AG10803 (cell line): ENCODE measurements around the gene EPHX1.
"Not testable (repeated sequence)": the region's sequence is repeated elsewhere in the genome, so short reads cannot be mapped to it uniquely, and the experiment has no call there.

Experiments
- DNase-seq: peaks from one replicate; pipeline ENCODE4 v3.0.0; 2010; ENCODE audit warnings: low read depth
- H3K4me3 ChIP-seq: 2 replicates; pipeline ENCODE4 v1.5.1; 2011; ENCODE audit warnings: mild to moderate bottlenecking, low read length, control low read depth
- TF ChIP-seq, protein P1 (sequence below): conservative IDR thresholded peaks from 2 replicates; pipeline ENCODE4 v1.5.1; 2011; ENCODE audit warnings: mild to moderate bottlenecking, low read length, control low read depth, inconsistent platforms

Gene EPHX1

DNA sequence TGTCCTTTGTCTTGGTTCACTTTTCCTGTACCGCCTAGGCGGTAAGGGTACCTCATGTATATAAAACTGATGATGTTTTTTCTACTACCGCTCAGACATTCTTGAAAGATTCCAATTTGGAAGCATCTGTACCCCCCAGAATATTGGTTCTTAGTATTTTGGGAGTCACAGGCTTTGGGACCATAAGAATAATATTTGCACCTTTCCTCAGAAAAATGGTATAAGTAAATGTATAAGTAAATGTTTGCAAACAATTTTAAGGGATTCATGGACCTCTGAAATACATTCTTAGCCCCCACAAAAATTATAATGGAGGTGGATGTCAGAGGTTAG lies 31.6 kb upstream of the EPHX1 start:
- H3K4me3 ChIP-seq = peak overlapping the region; percentile 86
- TF ChIP-seq, protein P1, sequence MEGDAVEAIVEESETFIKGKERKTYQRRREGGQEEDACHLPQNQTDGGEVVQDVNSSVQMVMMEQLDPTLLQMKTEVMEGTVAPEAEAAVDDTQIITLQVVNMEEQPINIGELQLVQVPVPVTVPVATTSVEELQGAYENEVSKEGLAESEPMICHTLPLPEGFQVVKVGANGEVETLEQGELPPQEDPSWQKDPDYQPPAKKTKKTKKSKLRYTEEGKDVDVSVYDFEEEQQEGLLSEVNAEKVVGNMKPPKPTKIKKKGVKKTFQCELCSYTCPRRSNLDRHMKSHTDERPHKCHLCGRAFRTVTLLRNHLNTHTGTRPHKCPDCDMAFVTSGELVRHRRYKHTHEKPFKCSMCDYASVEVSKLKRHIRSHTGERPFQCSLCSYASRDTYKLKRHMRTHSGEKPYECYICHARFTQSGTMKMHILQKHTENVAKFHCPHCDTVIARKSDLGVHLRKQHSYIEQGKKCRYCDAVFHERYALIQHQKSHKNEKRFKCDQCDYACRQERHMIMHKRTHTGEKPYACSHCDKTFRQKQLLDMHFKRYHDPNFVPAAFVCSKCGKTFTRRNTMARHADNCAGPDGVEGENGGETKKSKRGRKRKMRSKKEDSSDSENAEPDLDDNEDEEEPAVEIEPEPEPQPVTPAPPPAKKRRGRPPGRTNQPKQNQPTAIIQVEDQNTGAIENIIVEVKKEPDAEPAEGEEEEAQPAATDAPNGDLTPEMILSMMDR = no peak
- DNase-seq = no peak

DNA sequence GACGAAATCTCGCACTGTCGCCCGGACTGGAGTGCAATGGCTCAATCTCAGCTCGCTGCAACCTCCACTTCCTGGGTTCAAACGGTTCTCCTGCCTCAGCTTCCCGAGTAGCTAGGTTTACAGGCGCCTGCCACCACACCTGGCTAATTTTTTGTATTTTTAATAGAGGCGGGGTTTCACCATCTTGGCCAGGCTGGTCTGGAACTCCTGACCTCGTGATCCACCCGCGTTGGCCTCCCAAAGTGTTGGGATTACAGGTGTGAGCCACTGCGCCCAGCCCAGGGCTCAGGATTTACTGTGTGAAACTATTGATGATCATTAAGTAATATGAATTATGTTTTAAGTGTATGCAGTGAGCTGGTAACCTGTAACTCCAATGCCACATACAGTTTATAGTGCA lies 30.8 kb upstream of the EPHX1 start:
- H3K4me3 ChIP-seq = peak overlapping the region; percentile 86

DNA sequence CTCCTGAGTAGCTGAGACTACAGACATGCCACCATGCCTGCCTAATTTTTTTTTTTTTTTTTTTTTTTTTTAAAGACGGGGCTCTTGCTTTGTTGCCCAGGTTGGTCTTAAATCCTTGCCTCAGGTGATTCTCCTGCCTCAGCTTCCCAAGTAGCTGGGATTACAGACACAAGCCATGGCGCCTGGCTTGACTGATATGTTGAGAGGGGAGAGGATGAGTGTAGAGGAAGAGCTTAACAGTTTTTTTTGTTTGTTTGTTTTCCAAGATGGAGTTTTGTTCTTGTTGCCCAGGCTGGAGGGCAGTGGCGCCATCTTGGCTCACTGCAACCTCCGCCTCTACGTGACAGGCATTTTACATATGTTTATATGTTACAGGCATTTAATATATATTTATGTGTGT lies 29.8 kb upstream of the EPHX1 start:
- DNase-seq = no peak
- TF ChIP-seq, protein P1 = no peak
- no peak overlapping the region for H3K4me3 ChIP-seq

More for the DNA sequence above, 30.8 kb upstream of the EPHX1 start:
- not testable (repeated sequence) for DNase-seq

DNA sequence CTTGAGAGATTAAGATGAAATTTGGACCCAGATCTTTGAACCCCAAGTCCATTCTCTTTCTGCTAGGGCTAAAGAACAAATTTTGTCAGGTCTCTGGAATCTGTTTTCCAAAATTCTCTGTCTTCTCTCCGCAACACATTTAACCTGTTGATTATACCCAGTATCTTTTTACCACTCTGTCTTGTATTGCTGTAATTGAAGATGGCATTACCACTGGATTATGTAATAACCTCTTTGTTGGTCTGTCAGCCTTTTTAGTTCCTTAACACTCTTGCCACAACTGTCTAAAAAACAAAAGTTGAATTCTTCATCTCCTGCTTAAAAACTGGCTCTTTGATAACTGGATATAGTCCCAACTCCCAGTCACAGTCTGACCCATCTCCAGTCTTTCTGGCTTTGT lies 29.3 kb upstream of the EPHX1 start:
- H3K4me3 ChIP-seq = no peak overlapping the region
- TF ChIP-seq, protein P1 = no peak
- no peak for DNase-seq

DNA sequence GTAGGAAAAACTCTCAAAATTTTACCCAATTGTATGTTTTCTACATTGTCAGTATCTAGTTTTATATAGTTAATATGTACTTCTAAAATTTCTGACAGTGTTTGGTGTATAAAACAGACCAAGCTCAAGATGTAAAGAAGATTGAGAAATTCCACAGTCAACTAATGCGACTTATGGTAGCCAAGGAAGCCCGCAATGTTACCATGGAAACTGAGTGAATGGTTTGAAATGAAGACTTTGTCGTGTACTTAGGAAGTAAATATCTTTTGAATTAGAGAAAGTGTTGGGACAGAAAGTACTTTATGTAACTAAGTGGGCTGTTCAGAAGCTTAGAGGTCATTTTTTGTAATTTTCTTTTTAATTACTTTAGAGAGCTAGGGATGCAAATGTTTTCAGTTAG lies 20.8 kb upstream of the EPHX1 start:
- not testable (repeated sequence) for DNase-seq, H3K4me3 ChIP-seq

DNA sequence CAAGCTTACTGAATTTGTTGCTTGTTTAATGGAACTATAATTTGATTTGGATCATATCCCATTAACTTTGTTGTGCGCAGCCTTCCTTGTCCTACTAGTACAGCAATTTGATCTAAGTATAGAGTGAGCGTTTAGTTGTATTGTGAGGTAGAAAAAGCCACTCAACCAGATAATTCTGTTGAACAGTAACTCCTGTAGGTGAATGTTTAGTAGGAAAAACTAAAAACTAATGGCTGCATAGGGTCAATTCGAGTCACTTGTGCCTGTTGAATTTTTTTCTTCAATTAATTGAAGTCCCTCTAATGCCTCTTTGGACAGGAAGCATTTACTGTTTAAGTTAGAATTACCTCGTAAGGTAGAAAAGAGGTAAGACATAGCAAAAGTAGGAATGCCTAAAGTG lies 15.0 kb upstream of the EPHX1 start:
- TF ChIP-seq, protein P1 = no peak
- no peak for DNase-seq
- H3K4me3 ChIP-seq = no peak overlapping the region

DNA sequence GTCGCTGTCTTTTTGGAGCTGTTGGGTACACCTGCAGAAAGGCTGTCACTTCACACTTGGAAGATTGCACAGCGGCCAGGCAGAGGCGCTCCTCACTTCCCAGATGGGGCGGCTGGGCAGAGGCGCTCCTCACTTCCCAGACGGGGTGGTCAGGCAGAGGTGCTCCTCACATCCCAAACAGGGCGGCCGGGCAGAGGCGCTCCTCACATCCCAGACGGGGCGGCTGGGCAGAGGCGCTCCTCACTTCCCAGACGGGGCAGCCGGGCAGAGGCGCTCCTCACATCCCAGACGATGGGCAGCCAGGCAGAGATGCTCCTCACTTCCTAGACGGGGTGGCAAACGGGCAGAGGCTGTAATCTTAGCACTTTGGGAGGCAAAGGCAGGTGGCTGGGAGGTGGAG lies 13.8 kb upstream of the EPHX1 start:
- not testable (repeated sequence) for H3K4me3 ChIP-seq

DNA sequence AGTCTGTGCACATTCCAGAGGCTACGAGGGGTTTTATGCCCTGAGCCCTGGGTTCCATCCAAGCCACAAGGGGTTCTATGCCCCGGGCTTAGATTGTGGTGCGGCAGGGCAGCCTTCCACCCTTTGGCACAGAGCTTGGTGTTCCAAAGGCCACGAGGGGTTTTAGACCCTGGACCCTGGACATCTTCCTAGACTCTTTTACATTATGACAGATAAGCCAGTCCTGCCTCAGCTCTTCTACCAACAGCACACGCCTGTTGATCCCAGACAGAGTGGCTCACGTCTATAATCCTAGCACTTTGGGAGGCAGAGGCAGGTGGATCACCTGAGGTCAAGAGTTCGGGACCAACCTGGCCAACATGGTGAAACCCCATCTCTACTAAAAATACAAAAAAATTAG lies 8.8 kb upstream of the EPHX1 start:
- not testable (repeated sequence) for H3K4me3 ChIP-seq, DNase-seq

More for the DNA sequence above, 13.8 kb upstream of the EPHX1 start:
- not testable (repeated sequence) for DNase-seq

DNA sequence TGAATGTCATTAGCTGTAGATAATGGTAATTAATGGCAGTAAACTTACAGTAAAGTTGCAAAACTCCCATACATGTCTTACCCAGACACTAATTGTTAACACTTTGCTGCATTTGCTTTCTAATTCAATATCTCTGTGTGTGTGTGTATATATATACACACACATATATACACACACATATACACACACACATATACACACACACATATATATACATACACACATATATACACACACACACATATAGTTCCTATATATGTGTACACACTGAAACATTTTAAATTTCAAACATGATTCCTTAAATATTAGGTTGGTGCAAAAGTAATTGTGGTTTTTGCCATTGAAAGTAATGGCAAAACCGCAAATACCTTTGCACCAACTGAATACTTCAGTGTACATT lies 3.7 kb upstream of the EPHX1 start:
- no peak for DNase-seq
- TF ChIP-seq, protein P1 = no peak
- no peak overlapping the region for H3K4me3 ChIP-seq

DNA sequence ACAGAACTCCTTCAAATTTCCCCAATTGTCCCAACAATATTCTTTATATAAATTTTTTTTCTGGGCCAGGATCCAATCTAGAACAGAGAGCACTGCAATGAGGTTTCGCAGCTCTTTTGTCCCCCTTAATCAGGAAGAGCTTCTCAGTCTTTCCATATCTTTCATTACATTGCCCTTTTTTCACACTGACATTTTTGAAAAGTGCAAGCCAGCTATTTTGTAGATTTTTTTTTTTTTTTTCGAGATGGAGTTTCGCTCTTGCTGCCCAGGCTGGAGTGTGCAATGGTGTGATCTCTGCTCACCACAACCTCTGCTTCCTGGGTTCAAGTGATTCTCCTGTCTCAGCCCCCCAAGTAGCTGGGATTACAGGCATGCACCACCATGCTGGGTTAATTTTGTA lies 3.2 kb upstream of the EPHX1 start:
- not testable (repeated sequence) for DNase-seq, H3K4me3 ChIP-seq
